PFSK-1 (cell line): ENCODE results near the gene OR2Z1.

ENCODE experiments used
- TAF1 ChIP-seq: IDR thresholded peaks from 2 replicates; pipeline ENCODE4 v1.6.1; 2012; ENCODE audit warnings: low read length, control low read depth, borderline replicate concordance; ENCODE audit not compliant: insufficient read depth
- TF ChIP-seq, protein P1 (sequence below), 2 experiments: IDR thresholded peaks; 2 replicates each; pipeline versions ENCODE4 v1.6.1 to v1.8.0; 2011 to 2012; ENCODE audit warnings: low read depth in 2 of 2, low read length in 2 of 2, control low read depth in 1 of 2, inconsistent platforms in 1 of 2, mild to moderate bottlenecking in 1 of 2, moderate library complexity in 1 of 2; ENCODE audit not compliant: insufficient read depth in 1 of 2

DNA sequence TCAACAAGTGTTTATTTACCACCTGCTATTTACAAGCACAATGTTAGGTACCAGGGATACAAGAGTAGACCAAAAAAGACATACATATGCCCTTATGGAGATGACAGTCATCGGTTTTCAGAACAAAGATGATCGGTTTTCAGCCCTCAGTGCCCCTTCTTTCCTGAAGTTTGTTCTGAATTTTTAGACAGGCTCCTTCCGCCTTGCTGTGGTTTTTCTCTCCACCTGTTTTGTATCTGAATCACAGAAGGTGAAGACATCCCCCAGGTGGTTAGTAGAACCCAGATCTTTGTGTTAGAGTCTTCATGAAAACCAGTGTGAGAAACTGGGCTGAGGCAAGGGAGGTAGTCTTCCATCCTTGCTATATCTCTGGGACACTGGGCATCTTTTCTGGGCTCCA, 46.4 kb upstream of the OR2Z1 start:
- TF ChIP-seq, protein P1, sequence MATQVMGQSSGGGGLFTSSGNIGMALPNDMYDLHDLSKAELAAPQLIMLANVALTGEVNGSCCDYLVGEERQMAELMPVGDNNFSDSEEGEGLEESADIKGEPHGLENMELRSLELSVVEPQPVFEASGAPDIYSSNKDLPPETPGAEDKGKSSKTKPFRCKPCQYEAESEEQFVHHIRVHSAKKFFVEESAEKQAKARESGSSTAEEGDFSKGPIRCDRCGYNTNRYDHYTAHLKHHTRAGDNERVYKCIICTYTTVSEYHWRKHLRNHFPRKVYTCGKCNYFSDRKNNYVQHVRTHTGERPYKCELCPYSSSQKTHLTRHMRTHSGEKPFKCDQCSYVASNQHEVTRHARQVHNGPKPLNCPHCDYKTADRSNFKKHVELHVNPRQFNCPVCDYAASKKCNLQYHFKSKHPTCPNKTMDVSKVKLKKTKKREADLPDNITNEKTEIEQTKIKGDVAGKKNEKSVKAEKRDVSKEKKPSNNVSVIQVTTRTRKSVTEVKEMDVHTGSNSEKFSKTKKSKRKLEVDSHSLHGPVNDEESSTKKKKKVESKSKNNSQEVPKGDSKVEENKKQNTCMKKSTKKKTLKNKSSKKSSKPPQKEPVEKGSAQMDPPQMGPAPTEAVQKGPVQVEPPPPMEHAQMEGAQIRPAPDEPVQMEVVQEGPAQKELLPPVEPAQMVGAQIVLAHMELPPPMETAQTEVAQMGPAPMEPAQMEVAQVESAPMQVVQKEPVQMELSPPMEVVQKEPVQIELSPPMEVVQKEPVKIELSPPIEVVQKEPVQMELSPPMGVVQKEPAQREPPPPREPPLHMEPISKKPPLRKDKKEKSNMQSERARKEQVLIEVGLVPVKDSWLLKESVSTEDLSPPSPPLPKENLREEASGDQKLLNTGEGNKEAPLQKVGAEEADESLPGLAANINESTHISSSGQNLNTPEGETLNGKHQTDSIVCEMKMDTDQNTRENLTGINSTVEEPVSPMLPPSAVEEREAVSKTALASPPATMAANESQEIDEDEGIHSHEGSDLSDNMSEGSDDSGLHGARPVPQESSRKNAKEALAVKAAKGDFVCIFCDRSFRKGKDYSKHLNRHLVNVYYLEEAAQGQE (IDR thresholded peaks at IDR 0.05; ENCODE audit: insufficient read depth in 1 of 2, low read depth in 2 of 2, low read length in 2 of 2): no peak
- no peak for TF ChIP-seq TAF1
